K562 (cell line): ENCODE measurements around the gene LAMP1.

Experiments used
- CREB3 ChIP-seq: fragments of 450-650 bp; conservative IDR thresholded peaks from 2 replicates; pipeline ENCODE4 v1.6.1; 2016; ENCODE audit warnings: missing genetic modification characterization, low read depth, mild to moderate bottlenecking, missing compliant biosample characterization, moderate library complexity
- CTCF ChIP-seq, 3 experiments: IDR thresholded peaks in 2 of 3; conservative IDR thresholded peaks in 1 of 3; 2 replicates each; pipeline ENCODE4 v1.5.1; 2011 to 2012; ENCODE audit warnings: low read length in 3 of 3, mild to moderate bottlenecking in 3 of 3, control low read depth in 2 of 3, improper control_type of control experiment in 1 of 3, inconsistent platforms in 1 of 3, low read depth in 1 of 3, mixed read lengths in 1 of 3, moderate library complexity in 1 of 3; ENCODE audit not compliant: insufficient read depth in 2 of 3
- DEAF1 ChIP-seq: fragments of 450-650 bp; formaldehyde crosslinking; IDR thresholded peaks from 2 replicates; pipeline ENCODE4 v1.4.0; 2020; ENCODE audit warnings: mild to moderate bottlenecking, moderate library complexity
- EZH2 ChIP-seq: IDR thresholded peaks from 2 replicates; pipeline ENCODE4 v1.6.1; 2012; ENCODE audit warnings: low read depth, mild to moderate bottlenecking, inconsistent platforms, low read length, borderline replicate concordance
- JUND ChIP-seq, 2 experiments: IDR thresholded peaks; 2 replicates in 1 of 2; 3 replicates in 1 of 2; pipeline ENCODE4 v1.6.1; 2011; ENCODE audit warnings: borderline replicate concordance in 2 of 2, low read depth in 2 of 2, low read length in 2 of 2, improper control_type of control experiment in 1 of 2, missing biosample characterization in 1 of 2, missing genetic modification characterization in 1 of 2, missing genetic modification reagents in 1 of 2
- SIN3B ChIP-seq: fragments of 450-650 bp; IDR thresholded peaks from 2 replicates; pipeline ENCODE4 v1.6.1; 2017; ENCODE audit warnings: low read depth, mild to moderate bottlenecking, moderate library complexity
- SP2 ChIP-seq: IDR thresholded peaks from 2 replicates; pipeline ENCODE4 v1.6.1; 2011; ENCODE audit warnings: mild to moderate bottlenecking, low read depth, low read length, moderate library complexity; ENCODE audit not compliant: poor library complexity, severe bottlenecking; ENCODE audit errors: extremely low read depth
- TARDBP ChIP-seq: fragments of 450-650 bp; IDR thresholded peaks from 2 replicates; pipeline ENCODE4 v1.6.1; 2016
- ZNF184 ChIP-seq: sonication (generic); formaldehyde crosslinking; IDR thresholded peaks from 2 replicates; pipeline ENCODE4 v1.5.0; 2020; ENCODE audit warnings: missing genetic modification reagents

GRCh38 chr13:113267642-113268405, 29.2 kb upstream of the LAMP1 start:
- no peak for TF ChIP-seq DEAF1 (CRISPR knock-in tag)
- no peak for TF ChIP-seq CTCF (IDR thresholded peaks at IDR 0.05 in 2 of 3, conservative IDR thresholded peaks at IDR 0.05 in 1 of 3; ENCODE audit: insufficient read depth in 2 of 3, low read depth in 1 of 3, low read length in 3 of 3)
- no peak for TF ChIP-seq CREB3 (tag)
- no peak for TF ChIP-seq ZNF184
- no peak for TF ChIP-seq SP2
- TF ChIP-seq JUND (IDR thresholded peaks at IDR 0.05; ENCODE audit: borderline replicate concordance, low read depth, low read length), result no peak
- TF ChIP-seq JUND (tag; IDR thresholded peaks at IDR 0.05; ENCODE audit: borderline replicate concordance, low read depth, low read length), result no peak
- no peak for TF ChIP-seq SIN3B
- TF ChIP-seq TARDBP, result no peak
- no peak for TF ChIP-seq EZH2
